ENCODE results near the gene AKR1D1.

DNA sequence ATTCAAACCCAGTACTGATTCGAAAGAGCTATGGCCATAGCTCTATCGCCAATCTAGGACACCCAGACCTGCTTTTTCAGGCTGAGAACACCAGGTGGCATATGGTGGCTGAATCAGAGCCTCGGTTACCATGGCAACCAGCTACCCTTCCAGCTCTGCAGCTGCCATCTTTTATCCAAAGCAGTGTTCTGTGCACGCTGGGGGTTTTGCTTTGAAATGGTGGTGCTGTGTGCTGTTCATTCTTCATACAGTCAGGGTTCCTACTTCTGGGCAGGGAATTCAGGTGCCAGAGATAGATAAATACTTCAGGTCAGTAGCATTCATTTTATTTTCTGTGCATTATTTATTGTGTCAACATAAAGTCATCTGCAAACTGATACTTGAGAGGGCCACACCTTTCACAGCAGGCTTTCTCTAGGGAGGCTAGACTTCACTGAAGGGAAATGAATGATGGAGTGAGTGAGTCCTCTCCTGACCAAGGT is 85.4 kb downstream of the AKR1D1 start:
- TF ChIP-seq POLR2A (IDR thresholded peaks at IDR 0.05; ENCODE audit: low read depth, low read length): no peak
- no peak for TF ChIP-seq POLR2AphosphoS5 (IDR thresholded peaks at IDR 0.05; ENCODE audit: low read depth, low read length)
- no peak for TF ChIP-seq TAF1 (IDR thresholded peaks at IDR 0.05; ENCODE audit: borderline replicate concordance, low read depth, low read length)

Measured in GM12892 (cell line).